ENCODE data around the gene MMP14. TPM values are rescaled to one million over a fixed set of nuclear protein-coding genes. Genes with fewer than 3 reads are reported as not detected.
A peak's percentile ranks its signal among the peaks of the same experiment; 100 is the strongest.
"Not testable (repeated sequence)": the region's sequence is repeated elsewhere in the genome, so short reads cannot be mapped to it uniquely, and the experiment has no call there.

The MMP14 gene
- total RNA-seq, 1 experiment from 2014 or later = 17.8 TPM

- ChIA-PET RAD21 (ENCODE audit: low non-redundant PET in 1 of 2, low total read pairs in 2 of 2, uncharacterized antibody in 2 of 2, unreplicated experiment in 2 of 2) (interaction anchor here in 1 of 2 experiments (0.7 kb wide), 1 partner anchor 13 kb away, joined by 3 read pairs; no protein-coding TSS in a partner anchor), POLR2A (no interaction called here), CTCF (interaction anchor here (0.6 to 2.7 kb wide), 5 partner anchors 28 to 242 kb away, joined by 3 to 12 read pairs (median 4); partner anchors contain the start of gene PRMT5)
- Histone ChIP-seq H3K27me3 (ENCODE audit: insufficient read depth, low read length) (no peaks in the 10 kb centered on the region), H2AFZ (ENCODE audit: low read depth, low read length, poor library complexity, severe bottlenecking) (peak overlapping the region; percentile 93), H4K20me1 (ENCODE audit: insufficient read depth) (no peaks in the 10 kb centered on the region), H3K4me2 (ENCODE audit: low read length) (peak overlapping the region; percentile 67), H3K9ac (ENCODE audit: low read length) (peak overlapping the region; percentile 40), H3K9me2 (ENCODE audit: insufficient read depth) (no peaks in the 10 kb centered on the region), H3K79me2 (ENCODE audit: insufficient read depth, low read length) (peaks cover 2% of the 10 kb centered on the region), H3K36me3 (ENCODE audit: control insufficient read depth in 1 of 2, insufficient read depth in 2 of 2, low read length in 2 of 2) (no peaks in the 10 kb centered on the region), H3K4me1 (ENCODE audit: control insufficient read depth in 1 of 2, insufficient read depth in 2 of 2, low read length in 2 of 2) (peaks cover 9 to 40% of the 10 kb centered on the region in 2 experiments), H3K4me3 (replicated peaks in 1 of 2; ENCODE audit: low read depth in 1 of 2, low read length in 2 of 2) (0 out of 4 replicates have a peak overlapping the region, but pooled peaks of 1 of the 2 experiments have one; percentile 13), H3K27ac (ENCODE audit: low read depth, low read length) (0 out of 2 replicates have a peak overlapping the region, but pooled peaks have one; percentile 4), H3K9me3 (ENCODE audit: control insufficient read depth in 1 of 2, insufficient read depth in 1 of 2, low read depth in 1 of 2, low read length in 2 of 2) (no peaks in the 10 kb centered on the region)
- peak; percentile 40 for ATAC-seq
- BruUV-seq (replicated peaks) = no TSS peak
- TF ChIP-seq JUND (IDR thresholded peaks at IDR 0.05) = 0 out of 2 replicates have a peak, but pooled peaks have one; percentile 15
- TF ChIP-seq EZH2phosphoT487 (IDR thresholded peaks at IDR 0.05; ENCODE audit: borderline replicate concordance) = no peak
- TF ChIP-seq MAX (IDR thresholded peaks at IDR 0.05) = peak; percentile 32; the same call in 1 of the 2 replicates
- no peak for TF ChIP-seq EZH2 (IDR thresholded peaks at IDR 0.05)
- DNase-seq (ENCODE audit: low read depth, low spot score) = peak; percentile 53
- intact Hi-C loops (cut with micrococcal nuclease) = loop anchor here (1.0 kb wide), 1 partner anchor 31 kb away; no protein-coding TSS in a partner anchor
These were observed 11.6 kb upstream of the MMP14 start for GRCh38 chr14:22824711-22825359.

- H3K9ac ChIP-seq (ENCODE audit: low read length) = peak overlapping the region; percentile 93
- H3K79me2 ChIP-seq (ENCODE audit: insufficient read depth, low read length) = peaks cover 17% of the 10 kb centered on the region
- RAD21 ChIA-PET (ENCODE audit: low non-redundant PET in 1 of 2, low total read pairs in 2 of 2, uncharacterized antibody in 2 of 2, unreplicated experiment in 2 of 2); intact Hi-C loops (cut with micrococcal nuclease); BruUV-seq (replicated peaks); H3K27me3 ChIP-seq (ENCODE audit: insufficient read depth, low read length); H3K9me3 ChIP-seq (ENCODE audit: control insufficient read depth in 1 of 2, insufficient read depth in 1 of 2, low read depth in 1 of 2, low read length in 2 of 2); DNase-seq (ENCODE audit: low read depth, low spot score); H4K20me1 ChIP-seq (ENCODE audit: insufficient read depth); H3K9me2 ChIP-seq (ENCODE audit: insufficient read depth); POLR2A ChIA-PET: not testable (repeated sequence)
- peaks cover 11 to 12% of the 10 kb centered on the region in 2 experiments; a peak in 3 of 4 replicates for H3K36me3 ChIP-seq (ENCODE audit: control insufficient read depth in 1 of 2, insufficient read depth in 2 of 2, low read length in 2 of 2)
- H3K4me3 ChIP-seq (replicated peaks in 1 of 2; ENCODE audit: low read depth in 1 of 2, low read length in 2 of 2) = peak overlapping the region; percentile 92 to 95
- peak overlapping the region; percentile 29 for H2AFZ ChIP-seq (ENCODE audit: low read depth, low read length, poor library complexity, severe bottlenecking)
- H3K4me2 ChIP-seq (ENCODE audit: low read length) = peak overlapping the region; percentile 80
- H3K4me1 ChIP-seq (ENCODE audit: control insufficient read depth in 1 of 2, insufficient read depth in 2 of 2, low read length in 2 of 2) = peaks cover 13 to 21% of the 10 kb centered on the region in 2 experiments
- CTCF ChIA-PET = interaction anchor here (0.7 kb wide), 1 partner anchor 25 kb away, joined by 3 read pairs; no protein-coding TSS in a partner anchor
- peak; percentile 3; the same call in 1 of the 2 replicates for ATAC-seq
- H3K27ac ChIP-seq (ENCODE audit: low read depth, low read length) = peak overlapping the region; percentile 59
These were observed 7.2 kb upstream of the MMP14 start for GRCh38 chr14:22829076-22829660.
